Eye (tissue), 1 donor: ENCODE results near the gene NFIA.

Experiments
- DNase-seq: peaks from one replicate; pipeline ENCODE4 v3.0.0-alpha.2; 2015

NFIA gene

GRCh38 chr1:61419196-61419595 is 336.8 kb downstream of the NFIA start:
- DNase-seq, result no peak

GRCh38 chr1:61419657-61420056 is 337.3 kb downstream of the NFIA start:
- DNase-seq, result no peak

- no peak for DNase-seq
These were observed 337.9 kb downstream of the NFIA start for GRCh38 chr1:61420243-61420642.

GRCh38 chr1:61420909-61421835 is 338.8 kb downstream of the NFIA start:
- no peak for DNase-seq

GRCh38 chr1:61423643-61424042 is 341.3 kb downstream of the NFIA start:
- no peak for DNase-seq

DNA sequence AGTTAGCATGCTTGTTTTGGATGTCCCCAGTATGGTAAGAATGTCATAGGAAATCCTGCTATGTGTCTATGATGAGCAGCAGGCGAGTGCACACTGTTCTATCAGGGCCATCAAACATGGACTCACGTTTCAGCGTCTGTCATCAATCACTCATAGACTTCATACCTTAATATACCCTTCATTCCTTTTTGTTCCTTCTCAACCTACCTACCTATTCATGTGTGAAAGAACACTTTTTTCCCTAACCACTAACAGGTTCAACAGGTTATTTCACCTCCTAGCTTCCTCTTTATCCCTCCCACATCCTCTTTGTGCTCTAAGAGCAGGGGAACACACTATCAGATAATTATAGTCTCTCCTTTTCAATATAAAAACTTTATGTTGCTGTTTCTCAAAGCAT is 342.0 kb downstream of the NFIA start:
- no peak for DNase-seq

DNA sequence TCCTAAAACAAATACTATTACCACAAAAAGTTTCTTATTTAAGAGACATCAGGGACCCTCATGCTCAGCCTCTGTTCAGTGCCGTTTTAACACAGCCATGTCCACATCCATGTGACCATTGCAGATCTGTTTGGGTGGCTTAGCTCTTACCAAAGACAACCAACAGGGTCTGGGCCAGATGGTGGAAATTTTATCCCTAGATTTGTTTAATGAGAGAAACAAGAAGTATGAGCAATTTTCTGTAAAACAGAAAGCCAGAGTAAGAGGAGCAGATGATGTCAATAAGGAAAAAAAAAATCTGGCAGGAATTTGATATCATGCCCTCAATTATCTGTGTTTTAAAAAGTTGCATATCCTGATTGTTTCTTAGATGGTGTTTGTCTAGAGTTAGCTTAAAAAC is 342.7 kb downstream of the NFIA start:
- no peak for DNase-seq

DNA sequence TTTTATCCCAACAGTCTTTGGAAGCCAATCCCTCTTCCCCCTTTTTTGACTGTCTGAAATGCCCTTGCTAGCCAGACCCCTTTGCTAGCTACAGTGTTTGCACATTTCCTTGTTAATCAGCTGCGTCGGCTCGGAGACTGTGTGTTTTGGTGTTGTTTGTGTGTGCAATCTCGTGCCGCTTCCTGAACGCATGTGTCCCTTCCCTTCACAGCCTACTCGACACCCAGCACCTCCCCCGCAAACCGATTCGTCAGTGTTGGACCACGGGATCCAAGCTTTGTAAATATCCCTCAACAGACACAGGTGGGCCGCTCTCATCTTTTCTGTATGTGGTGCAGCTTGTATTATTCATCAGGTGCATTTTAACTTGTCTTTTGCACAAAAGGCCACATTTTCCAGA is 343.9 kb downstream of the NFIA start:
- no peak for DNase-seq

DNA sequence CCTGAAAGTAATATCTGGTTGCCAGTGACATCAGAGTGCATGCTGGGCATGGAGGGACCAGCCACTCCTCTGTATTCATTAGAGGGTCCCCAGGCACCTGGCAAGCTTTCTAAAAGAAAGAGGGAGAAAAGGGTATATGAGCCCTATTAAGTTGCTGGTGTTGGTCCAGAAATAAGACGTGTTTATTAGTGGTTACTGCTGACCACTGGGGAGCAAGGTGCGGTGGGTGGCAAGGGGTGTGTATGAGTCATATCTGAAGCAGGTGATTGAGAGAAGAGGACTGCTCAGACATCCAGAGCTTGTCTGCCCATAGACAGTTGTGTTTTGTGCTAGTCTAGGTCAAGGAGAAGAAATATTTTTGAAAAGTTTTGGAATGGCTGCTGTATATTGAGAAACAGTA is 344.5 kb downstream of the NFIA start:
- DNase-seq, result no peak

- DNase-seq, result no peak
These were observed 345.1 kb downstream of the NFIA start for GRCh38 chr1:61427510-61427909.

DNA sequence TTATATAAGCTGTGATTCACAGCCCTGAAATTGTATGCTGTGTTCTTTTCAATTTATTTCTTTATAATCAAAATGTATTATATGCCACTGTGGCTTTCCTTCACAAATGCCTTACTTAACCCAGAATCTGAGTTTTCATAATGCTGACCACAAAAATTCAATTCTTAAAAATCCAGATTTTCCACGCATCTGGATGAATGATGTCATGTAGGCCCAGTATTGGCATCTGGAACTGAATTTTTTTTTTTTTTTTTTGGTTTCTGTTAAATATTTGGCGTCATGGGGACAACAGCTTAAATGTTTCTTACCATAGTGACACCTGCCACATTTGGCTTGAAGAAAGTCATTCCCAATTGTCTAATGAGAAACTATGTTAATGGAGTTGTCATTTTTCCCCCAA is 345.8 kb downstream of the NFIA start:
- DNase-seq, result no peak

- no peak for DNase-seq
These were observed 350.4 kb downstream of the NFIA start for GRCh38 chr1:61432616-61433388.

- no peak for DNase-seq
These were observed 351.3 kb downstream of the NFIA start for GRCh38 chr1:61433646-61434045.

DNA sequence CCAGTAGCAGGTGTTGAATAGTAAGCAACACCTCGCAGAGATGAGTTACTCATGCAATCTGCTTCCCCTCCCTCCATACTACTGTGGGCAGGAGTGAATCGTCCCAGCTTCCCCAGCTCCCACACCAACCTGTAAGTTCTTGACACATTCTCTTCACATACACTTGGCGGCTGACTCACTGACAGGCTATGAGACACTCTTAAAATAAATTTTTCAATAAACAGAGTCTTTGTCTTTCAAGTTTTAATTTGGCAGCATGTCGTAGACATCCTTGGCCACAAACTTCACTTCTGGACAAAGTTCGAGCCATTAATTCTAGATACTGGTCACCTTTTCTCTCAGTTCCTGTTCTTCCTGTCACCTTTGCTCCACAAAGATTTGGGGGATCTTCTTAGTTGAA is 351.9 kb downstream of the NFIA start:
- DNase-seq, result no peak

- no peak for DNase-seq
These were observed 352.9 kb downstream of the NFIA start for GRCh38 chr1:61435226-61435625.

- no peak for DNase-seq
These were observed 353.7 kb downstream of the NFIA start for GRCh38 chr1:61436016-61436415.

GRCh38 chr1:61436491-61437120 is 354.2 kb downstream of the NFIA start:
- no peak for DNase-seq

DNA sequence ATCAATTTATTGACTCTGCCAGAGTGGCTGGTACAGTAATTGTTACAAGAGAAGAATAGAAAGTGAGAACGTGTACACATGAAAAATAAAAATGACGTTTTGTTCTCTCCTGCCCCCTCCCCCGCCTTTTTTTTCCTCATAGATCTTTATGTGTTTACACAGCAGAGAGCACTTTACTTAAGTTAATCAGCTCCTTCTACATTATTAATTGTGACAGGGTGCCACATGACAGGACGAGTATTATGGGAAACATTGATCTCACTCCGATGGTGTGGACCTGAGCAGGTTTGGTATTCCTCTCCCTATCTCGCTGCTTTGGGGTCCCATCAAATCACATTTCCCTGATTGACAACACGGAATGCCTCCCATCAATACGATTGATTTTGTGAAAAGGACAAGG is 356.9 kb downstream of the NFIA start:
- peak; percentile 30 for DNase-seq

DNA sequence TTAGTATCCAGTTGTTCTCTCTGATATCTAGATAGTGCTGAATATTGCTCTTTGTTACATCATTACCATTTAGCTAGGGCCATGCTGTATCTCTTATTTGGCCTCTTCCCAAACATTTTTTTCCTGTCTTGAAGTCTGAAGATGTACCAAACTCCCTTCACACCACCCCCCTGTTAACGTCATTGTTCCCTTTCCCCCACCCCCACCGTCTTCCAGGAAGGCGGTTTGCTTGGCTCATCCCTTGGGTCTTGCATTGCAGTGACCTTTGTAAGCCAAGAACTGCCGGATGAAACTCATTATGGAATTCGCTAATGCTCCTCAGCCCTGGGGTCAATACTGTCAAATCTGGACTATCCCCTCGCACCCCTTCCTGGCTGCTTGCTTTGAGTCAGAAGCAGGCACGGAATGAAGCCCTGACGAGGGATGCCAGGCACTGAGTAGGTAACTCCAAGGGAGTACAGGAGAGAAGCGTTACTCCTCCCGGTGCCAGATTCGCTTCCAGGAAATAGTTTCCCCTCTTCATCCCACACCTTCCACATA is 359.4 kb downstream of the NFIA start:
- DNase-seq, result peak; percentile 39

- DNase-seq, result peak; percentile 30
These were observed 360.2 kb downstream of the NFIA start for GRCh38 chr1:61442544-61442943.

GRCh38 chr1:61444288-61444687 is 361.9 kb downstream of the NFIA start:
- peak; percentile 51 for DNase-seq

DNA sequence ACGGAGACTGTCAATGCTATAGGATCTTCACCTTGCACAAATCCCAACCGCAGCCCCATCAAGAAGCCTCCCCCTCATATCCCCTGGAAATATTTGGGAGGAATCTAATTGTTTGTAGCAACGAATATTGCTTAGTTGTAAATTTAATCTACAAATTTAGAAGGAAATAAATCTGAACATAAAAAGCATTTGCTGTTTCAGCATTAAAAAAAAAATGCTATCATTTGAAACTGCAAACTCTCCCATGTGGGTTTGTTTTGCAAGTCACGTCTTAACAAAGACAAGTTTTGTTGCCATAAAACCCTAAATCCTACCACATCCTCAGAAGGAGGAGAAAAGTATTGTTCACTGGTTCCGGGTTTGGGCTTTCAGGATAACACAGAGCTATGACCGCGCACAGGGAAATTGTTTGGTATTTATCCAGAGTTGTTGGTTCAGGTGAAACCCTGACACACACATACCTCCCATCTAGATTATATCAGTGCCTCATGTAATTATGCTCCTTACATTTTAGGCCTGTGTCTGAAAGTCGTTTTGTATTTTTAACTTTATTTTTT is 363.0 kb downstream of the NFIA start:
- no peak for DNase-seq

- peak; percentile 33 for DNase-seq
These were observed 364.2 kb downstream of the NFIA start for GRCh38 chr1:61446531-61446991.
